ENCODE data around the gene CYP27B1. TPM values are rescaled to one million over a fixed set of nuclear protein-coding genes. Genes with fewer than 3 reads are reported as not detected.

Gene CYP27B1
- total and polyA plus RNA-seq, 2 donors (not counting 3 experiments of a cell fraction or from before 2014, with no cell fraction given) = 0.62 to 2.7 TPM

GRCh38 chr12:57753756-57754337 is 13.0 kb downstream of the CYP27B1 start:
- TF ChIP-seq, protein P1, sequence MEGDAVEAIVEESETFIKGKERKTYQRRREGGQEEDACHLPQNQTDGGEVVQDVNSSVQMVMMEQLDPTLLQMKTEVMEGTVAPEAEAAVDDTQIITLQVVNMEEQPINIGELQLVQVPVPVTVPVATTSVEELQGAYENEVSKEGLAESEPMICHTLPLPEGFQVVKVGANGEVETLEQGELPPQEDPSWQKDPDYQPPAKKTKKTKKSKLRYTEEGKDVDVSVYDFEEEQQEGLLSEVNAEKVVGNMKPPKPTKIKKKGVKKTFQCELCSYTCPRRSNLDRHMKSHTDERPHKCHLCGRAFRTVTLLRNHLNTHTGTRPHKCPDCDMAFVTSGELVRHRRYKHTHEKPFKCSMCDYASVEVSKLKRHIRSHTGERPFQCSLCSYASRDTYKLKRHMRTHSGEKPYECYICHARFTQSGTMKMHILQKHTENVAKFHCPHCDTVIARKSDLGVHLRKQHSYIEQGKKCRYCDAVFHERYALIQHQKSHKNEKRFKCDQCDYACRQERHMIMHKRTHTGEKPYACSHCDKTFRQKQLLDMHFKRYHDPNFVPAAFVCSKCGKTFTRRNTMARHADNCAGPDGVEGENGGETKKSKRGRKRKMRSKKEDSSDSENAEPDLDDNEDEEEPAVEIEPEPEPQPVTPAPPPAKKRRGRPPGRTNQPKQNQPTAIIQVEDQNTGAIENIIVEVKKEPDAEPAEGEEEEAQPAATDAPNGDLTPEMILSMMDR (IDR thresholded peaks at IDR 0.05; ENCODE audit: extremely low read depth in 1 of 2, insufficient read depth in 1 of 2, low read depth in 1 of 2, low read length in 2 of 2) = no peak
- TF ChIP-seq POLR2AphosphoS5 (IDR thresholded peaks at IDR 0.05; ENCODE audit: insufficient read depth, low read depth, low read length) = no peak
- TF ChIP-seq MYC (IDR thresholded peaks at IDR 0.05; ENCODE audit: low read depth, low read length) = no peak
- no peak for TF ChIP-seq FOS (IDR thresholded peaks at IDR 0.05; ENCODE audit: borderline replicate concordance, insufficient read depth, low read length)
- TF ChIP-seq MAX (IDR thresholded peaks at IDR 0.05; ENCODE audit: insufficient read depth, insufficient read length) = no peak
- TF ChIP-seq EZH2 (IDR thresholded peaks at IDR 0.05; ENCODE audit: borderline replicate concordance, low read depth, low read length, severe bottlenecking) = no peak
- no peak for TF ChIP-seq GATA2 (IDR thresholded peaks at IDR 0.05; ENCODE audit: insufficient read depth, insufficient read length, low read depth, low read length)
- Histone ChIP-seq H3K9me1 (replicated peaks; ENCODE audit: control insufficient read depth, extremely low read depth, insufficient read depth, low read length) (no peaks in the 10 kb centered on the region), H3K4me2 (ENCODE audit: insufficient read depth, low read length) (no peak overlapping the region), H3K36me3 (ENCODE audit: control insufficient read depth in 2 of 2, extremely low read depth in 1 of 2, insufficient read depth in 2 of 2, low read length in 2 of 2) (peaks cover 0 to 14% of the 10 kb centered on the region in 2 experiments), H4K20me1 (replicated peaks; ENCODE audit: control insufficient read depth, extremely low read depth, insufficient read depth, low read length) (no peaks in the 10 kb centered on the region), H3K9ac (replicated peaks; ENCODE audit: extremely low read depth, insufficient read depth, low read length) (no peak overlapping the region), H2AFZ (ENCODE audit: low read depth, low read length) (no peak overlapping the region), H3K4me3 (replicated peaks in 1 of 3; ENCODE audit: insufficient read depth in 1 of 3, low read depth in 1 of 3, low read length in 3 of 3) (no peak overlapping the region), H3K27ac (ENCODE audit: insufficient read depth, low read depth, low read length) (no peak overlapping the region), H3K27me3 (ENCODE audit: control insufficient read depth in 2 of 2, insufficient read depth in 2 of 2, low read length in 2 of 2) (peaks cover 25 to 33% of the 10 kb centered on the region in 2 experiments), H3K9me3 (replicated peaks; ENCODE audit: control insufficient read depth, insufficient read depth, low read length) (no peaks in the 10 kb centered on the region), H3K79me2 (ENCODE audit: control insufficient read depth, insufficient read depth, low read length) (peaks cover 19% of the 10 kb centered on the region), H3K4me1 (ENCODE audit: control insufficient read depth, extremely low read depth, insufficient read depth, low read length) (peaks cover 17% of the 10 kb centered on the region)
- dilution Hi-C loops (cut with MboI; ENCODE audit: extremely low pct_ligation_motif_present, low sequenced_read_pairs) (no loop called here), intact Hi-C loops (cut with micrococcal nuclease) (no loop called here)
- FAIRE-seq (no peak), DNase-seq (ENCODE audit: low read depth, low spot score) (no peak)
- no TSS peak for BruUV-seq (replicated peaks)
- POLR2A ChIA-PET = no interaction called here
- CTCF ChIA-PET = no interaction called here

Data from endothelial cell of umbilical vein (primary cell).